GM19023 (cell line): ENCODE data around the gene HYAL3.
"Not testable (repeated sequence)": the region's sequence is repeated elsewhere in the genome, so short reads cannot be mapped to it uniquely, and the experiment has no call there.

ENCODE experiments used
- ATAC-seq: cut with Tn5 transposase; IDR thresholded peaks from one replicate; pipeline ENCODE4 v1.9.1; 2021; ENCODE audit warnings: mild to moderate bottlenecking, moderate library complexity; ENCODE audit not compliant: unreplicated experiment

The HYAL3 gene

DNA sequence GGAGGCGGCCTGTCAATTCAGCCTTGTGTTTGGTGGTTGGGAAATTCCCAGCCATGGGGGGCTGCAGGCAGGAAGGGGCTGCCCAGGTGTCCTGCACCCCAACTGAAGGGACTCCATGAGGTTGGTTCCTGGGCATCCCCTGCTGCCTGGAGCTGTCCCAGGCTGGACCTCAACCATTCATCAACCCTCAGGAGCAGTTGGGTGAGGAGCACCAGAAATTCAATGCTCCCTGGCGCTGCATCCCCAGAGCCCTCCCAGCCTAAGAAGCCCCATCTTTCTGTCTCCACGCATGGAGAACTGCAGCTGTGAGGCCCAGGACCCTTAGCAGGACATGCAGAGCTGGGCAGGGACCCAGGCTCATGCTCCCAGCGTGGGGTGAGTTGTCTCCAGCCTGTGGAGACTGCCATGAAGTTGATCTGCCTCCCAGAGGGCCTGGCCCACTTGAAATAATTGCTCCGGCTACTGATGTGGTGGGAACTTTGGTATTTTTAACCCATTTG lies 38.2 kb downstream of the HYAL3 start:
- ATAC-seq: no peak

DNA sequence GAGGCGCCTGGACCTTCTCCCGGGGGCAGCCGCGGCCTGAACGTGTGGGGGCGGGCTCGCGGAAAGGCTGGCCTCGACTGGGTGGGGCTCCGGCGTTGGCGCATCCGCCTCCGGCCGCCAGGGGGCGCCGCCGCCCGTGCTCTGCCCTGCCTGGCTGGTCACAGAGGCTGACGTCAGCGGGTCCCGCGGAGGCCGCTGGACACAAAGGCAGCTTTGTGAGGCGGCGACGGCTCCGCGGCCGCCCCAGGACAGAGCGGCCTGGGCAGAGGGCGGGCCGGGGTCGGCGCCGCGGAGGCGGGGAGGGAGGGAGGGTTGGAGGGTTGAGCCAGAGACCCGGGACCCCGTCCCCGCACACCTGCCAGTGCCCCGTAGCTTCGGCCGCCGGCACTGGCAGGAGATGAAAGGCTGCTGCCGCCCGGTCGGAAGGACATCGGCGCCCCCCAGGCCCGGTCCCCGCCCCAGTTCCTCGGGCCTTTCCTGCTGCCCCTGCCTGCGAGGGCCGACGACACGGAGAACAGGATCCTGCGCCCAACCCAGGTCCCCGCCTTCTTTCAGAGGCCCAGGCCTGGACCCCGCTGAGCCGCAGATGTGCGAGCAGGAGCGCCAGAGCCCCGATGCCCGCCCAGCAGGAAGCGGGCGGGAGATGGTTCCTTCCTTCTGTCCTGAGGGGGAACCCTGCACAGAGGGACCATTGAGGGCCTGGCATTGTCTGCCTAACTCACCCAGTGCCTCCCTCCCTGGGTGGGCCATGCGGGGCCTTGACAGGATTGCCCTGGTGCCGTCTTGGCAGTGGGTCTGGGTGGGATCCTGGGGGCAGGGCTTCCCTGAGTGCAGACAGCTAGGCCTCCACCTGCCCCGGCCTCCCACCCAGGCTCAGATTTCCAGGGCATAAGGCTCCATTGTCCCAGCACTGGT lies 38.9 kb downstream of the HYAL3 start:
- peak; percentile 85 for ATAC-seq

GRCh38 chr3:50259432-50260026 lies 39.7 kb downstream of the HYAL3 start:
- peak; percentile 24 for ATAC-seq

GRCh38 chr3:50258979-50259378 lies 40.2 kb downstream of the HYAL3 start:
- no peak for ATAC-seq

DNA sequence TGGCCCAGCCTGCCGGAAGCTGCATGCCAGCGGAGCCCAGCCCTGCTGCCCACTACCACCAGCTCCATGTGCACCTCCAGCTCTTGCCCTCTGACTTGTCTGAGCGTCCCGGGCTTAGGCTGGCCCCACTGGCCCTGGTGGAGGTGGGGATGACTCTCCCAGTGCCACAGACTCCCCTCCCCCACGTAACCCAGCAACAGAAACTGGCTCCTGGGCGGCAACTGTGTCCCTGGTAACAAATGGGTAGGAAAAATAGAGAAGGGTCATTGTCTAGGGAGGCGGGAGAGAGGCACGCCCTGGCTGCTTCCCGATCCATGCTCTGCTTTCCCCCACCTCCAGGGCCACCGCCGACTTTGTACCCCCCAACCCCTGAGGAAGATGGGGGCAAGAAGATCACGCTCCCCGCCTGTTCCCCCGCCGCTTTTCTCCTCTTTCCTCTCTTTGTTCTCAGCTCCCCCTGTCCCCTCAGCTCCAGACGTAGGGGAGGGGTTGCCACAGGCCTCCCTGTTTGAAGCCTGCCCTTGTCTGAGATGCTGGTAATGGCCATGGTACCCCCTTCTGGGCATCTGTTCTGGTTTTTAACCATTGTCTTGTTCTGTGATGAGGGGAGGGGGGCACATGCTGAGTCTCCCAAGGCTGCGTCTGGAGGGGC lies 41.0 kb downstream of the HYAL3 start:
- ATAC-seq: no peak

DNA sequence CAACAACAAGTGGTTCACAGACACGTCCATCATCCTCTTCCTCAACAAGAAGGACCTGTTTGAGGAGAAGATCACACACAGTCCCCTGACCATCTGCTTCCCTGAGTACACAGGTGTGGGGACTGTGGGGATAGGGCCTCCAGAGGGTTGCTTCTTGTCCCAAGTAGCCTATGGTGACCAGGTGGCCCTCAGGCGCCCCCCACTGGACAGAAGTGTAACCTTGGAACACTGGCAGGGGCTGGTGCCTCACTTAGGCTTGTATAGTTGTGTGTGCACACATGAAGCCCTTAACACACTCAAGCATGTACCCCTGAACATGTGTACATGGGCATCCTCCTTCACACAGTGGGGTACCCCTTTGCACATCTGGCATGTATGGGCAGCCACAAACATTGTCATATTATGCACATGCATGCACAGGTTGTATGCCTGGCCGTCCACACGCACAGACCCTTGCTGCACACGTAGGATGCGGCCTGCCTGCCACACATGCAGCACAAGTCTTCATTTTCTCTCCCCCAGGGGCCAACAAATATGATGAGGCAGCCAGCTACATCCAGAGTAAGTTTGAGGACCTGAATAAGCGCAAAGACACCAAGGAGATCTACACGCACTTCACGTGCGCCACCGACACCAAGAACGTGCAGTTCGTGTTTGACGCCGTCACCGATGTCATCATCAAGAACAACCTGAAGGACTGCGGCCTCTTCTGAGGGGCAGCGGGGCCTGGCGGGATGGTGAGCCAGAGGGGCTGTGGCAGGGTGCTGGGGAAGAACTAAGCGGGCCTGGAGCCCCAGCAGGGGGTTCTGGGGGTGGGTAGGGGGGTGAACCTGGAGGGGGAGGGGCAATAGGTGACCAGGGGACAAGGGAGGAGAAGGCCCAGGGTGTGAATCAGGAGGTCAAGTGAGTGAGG lies 42.0 kb downstream of the HYAL3 start:
- ATAC-seq: no peak

GRCh38 chr3:50255251-50255615 lies 44.0 kb downstream of the HYAL3 start:
- no peak for ATAC-seq

DNA sequence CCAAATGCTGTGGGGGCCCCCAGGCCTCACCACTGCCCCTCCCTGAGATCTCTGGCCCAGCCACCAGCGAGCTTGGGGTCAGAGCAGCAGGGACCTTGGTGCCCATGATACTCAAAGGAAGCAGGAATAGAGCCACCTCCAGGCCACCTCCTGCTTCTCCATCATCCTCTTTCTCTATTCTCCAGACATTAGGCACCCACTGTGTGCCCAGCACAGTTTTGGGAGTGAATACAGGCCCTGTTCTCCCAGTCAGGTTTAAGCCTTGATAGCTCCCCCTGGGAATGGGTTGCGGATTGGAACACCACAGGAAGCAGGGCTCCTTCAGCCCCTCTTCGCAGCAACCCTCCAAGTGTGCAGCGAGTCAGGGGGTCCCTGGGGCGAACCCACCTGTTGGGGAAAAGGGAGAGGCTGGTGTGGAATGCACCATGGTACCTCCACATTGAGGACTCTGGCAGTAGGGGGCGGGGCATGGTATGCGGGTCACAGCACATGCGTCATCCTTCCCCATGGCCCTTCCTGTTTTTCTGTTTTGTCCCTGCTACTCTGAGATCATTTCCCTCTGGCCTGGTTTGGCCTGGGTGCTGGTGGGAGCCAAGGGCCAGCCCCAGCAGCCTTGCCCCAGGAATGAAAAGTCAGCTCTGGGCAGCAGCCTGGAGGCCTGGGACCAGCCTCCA lies 44.5 kb downstream of the HYAL3 start:
- no peak for ATAC-seq

DNA sequence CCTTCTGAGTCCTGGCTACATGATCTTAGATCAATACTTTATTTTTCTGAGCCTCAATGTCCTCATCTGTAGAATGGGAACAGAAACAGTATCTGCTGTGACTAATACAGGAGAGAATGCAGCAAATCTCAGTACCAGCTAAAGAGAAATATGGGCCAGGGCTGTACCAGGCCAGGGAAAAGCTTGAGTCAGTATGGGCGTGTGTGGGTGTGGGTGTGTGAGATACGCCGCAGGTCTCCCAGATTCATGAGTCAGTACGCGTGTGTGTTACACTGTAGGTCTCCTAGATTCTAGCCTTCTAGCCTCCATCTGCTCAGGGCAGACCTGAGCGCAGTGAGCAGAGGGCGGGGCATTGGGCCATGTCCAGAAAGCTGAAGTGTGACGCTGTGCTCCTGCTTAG lies 48.0 kb downstream of the HYAL3 start:
- no peak for ATAC-seq

- no peak for ATAC-seq
These were observed 48.7 kb downstream of the HYAL3 start for GRCh38 chr3:50250514-50250913.

- ATAC-seq: no peak
These were observed 49.7 kb downstream of the HYAL3 start for GRCh38 chr3:50249457-50249856.

DNA sequence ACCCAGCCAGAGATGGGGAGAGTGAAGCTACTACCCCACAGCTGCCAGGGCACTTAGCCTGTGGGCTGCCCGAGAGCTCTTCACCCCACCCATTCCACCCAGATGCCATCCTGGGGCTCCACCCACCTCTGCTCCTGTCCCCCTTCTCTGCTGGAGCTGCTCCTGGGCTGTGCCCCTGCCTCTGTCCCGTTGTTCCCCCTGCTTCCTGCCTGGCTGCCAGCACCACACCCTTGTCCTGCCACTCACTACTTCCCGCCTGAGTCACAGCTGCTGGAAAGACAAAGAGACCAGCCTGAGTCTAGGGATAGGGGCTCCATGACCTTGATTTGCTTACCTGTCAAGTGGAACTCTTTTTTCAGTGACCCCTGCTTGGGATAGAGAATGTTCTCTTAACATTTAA lies 50.8 kb downstream of the HYAL3 start:
- no peak for ATAC-seq

GRCh38 chr3:50246517-50246954 lies 52.7 kb downstream of the HYAL3 start:
- ATAC-seq: peak; percentile 52

GRCh38 chr3:50245831-50246516 lies 53.2 kb downstream of the HYAL3 start:
- peak; percentile 77 for ATAC-seq

DNA sequence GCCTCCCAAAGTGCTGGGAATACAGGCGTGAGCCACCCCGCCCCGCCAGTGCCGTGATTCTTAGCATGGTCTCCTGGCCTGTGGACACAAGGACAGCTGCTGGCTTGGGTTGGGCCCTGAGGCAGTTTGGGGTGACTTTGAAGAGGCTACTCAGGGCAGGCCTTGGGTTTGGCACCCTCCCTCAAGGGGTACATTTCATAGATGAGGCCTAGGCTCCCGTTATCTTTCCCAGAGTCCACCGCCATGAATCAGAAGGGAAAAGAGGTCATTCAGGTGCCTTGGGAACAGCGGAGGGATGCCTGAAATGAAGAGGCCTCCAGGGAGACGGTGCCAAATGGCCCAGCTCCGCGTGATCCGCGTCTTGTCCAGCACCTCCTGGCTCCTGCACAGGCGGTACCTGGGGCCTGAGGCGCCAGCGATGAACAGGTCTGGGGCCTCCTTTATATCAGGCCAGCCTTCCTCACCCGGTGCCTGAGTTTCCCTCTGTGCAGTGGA lies 53.9 kb downstream of the HYAL3 start:
- no peak for ATAC-seq

GRCh38 chr3:50244813-50245212 lies 54.4 kb downstream of the HYAL3 start:
- not testable (repeated sequence) for ATAC-seq

- ATAC-seq: no peak
These were observed 55.7 kb downstream of the HYAL3 start for GRCh38 chr3:50243543-50243895.

- no peak for ATAC-seq
These were observed 56.2 kb downstream of the HYAL3 start for GRCh38 chr3:50242851-50243542.
